Posterior cingulate gyrus (tissue), 11 donors: ENCODE data around the gene ZNF23.
A peak's percentile ranks its signal among the peaks of the same experiment; 100 is the strongest.

ENCODE experiments used
- DNase-seq, 10 donors: peaks; one replicate each; pipeline versions ENCODE4 v3.0.0 to v3.0.0-alpha.2; 2020 to 2021; ENCODE audit warnings: mixed read lengths in 3 of 10
- intact Hi-C: fragments of 100-400 bp; cut with DNase I; formaldehyde crosslinking; loops from one replicate; pipeline ENCODE4 v1.15.1; 2023

ZNF23 gene

DNA sequence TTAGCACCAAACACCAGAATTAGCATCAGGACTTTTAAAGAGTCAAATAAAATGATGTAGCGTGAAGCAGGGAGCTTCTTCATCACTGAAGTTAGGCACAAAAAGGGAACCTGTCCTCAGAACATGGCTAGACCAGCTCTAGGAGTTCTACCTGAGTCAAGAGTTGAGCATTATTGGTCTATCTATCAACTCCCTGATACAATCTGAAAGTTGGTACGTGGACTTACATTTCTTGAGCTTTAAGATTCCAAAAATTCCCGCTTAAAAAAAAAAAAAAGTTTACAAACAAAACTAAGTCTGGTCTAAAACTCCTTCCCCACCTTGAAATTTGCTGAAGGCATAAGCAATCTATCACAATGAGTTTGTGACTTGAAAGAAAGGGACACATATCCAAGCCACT is 32.5 kb downstream of the ZNF23 start:
- intact Hi-C loops: no loop called here
- DNase-seq: no peak

DNA sequence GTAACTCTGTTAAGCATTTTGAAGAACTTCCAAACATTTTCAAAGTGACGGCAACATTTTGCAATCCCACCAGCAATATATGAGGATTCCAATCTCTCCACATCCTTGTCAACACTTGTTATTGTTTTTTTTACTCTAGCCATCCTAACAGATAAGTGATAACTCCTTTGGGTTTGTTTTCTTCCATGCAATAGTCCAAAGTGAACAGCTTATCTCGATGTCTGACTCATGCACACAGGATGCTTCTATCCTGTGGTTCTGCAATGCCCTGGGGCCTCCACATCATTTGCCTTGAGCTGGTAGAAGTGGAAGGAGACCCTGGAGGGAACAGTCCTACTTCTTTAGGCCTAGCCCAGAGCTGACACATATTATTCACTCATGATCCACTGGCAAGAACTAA is 33.2 kb downstream of the ZNF23 start:
- no peak for DNase-seq
- intact Hi-C loops: no loop called here

DNA sequence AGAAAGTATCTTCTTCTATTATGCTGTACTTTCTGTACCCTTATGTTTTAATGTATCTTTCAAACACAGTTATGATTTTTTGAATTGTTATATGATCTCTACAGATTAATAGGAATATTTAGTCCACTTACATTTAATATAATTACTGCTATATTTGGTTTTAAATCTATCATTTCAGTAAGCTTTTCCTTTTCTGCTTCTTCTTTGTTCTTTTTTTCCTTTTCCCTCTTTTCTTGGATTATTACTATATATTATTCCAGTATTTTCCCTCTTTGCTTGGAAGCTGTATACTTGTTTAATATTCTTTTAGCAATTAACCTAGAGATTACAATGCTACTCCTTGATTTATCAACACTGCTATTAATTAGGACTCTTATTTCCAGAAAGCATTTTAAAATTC is 33.7 kb downstream of the ZNF23 start:
- no peak for DNase-seq
- intact Hi-C loops: no loop called here

DNA sequence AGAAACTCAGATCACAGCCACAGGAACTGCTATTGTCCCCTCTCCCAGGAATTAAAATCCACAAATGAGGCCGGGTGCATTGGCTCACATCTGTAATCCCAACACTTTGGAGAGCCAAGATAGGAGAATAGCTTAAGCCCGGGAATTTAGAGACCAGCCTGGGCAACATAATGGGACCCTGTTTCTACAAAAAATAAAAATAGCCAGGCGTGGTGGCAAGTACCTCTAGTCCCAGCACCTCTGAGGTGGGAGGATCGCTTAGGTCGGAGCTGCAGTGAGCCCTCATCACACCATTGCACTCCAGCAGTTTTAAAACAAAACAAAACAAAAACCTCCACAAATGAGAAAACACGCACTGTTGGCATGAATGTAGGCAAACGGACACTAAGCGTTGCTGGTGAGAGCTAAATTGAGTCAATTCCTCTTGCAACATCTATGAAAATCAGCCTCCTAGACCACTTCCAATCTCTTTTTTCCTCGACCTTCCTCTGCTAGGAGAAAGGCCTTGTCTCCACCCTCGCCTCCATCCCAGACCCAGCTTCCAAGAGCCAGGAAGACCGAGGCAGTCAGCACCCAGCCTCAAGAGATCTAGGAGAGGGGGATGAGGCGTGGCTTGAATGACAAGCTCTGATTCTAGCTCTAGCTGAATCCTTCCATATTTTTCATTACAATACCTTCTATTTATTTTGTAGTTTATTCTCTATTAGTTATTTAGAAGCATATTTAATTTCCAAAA is 35.0 kb downstream of the ZNF23 start:
- no peak for DNase-seq
- intact Hi-C loops: no loop called here

DNA sequence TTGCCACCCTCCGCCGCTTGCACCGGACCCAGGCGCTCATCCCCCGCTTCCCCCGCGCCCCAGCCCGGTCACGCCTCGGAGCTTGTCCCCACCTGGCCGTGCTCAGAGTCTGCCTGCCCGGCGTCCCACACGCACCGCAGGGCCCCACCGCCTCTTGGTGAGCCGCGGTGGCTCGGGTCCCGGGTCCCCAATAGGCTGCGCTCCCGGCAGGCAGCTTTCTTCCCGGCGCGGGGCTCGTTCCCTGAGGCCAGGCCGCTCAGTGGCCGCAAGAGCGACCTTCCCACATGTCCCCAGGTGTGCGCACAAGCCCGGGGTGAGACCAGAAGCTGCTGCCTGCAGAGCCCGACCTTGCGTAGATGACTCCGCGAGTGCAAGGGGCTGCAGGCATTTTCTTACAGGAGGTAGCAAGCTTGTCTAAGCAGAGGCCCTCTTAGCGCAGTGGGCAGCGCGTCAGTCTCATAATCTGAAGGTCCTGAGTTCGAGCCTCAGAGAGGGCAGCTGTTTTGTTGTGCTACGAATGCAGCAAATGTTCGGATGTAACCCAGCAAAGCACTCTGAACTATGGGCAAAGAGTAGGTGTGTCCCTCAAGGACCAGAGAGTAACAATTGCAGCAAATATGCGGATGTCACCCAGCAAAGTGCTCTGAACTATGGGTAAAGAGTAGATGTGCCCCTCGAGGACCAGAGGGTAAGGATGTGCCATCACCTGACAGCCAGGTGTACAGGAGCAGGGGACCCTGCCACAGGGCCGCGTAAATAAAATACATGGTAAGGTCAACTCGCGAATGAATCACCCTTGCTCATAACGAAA is 35.8 kb downstream of the ZNF23 start:
- no peak for DNase-seq
- intact Hi-C loops: no loop called here

DNA sequence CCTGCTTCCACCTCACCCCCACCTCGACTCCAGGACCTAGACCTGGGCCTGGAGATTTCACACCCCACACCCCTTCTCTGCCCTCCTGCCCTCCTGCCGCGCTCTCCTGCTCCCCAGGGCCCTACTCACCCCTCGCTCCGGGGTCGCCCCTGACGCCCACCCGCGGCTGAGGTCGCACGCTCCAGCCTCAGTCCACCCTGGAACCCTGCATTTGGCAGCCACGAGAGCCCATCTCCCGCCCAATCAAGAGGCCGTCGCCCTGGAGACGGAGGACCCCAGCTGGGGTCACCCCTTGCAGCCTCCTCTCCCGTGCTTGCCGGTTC is 36.3 kb downstream of the ZNF23 start:
- intact Hi-C loops: no loop called here
- no peak for DNase-seq

DNA sequence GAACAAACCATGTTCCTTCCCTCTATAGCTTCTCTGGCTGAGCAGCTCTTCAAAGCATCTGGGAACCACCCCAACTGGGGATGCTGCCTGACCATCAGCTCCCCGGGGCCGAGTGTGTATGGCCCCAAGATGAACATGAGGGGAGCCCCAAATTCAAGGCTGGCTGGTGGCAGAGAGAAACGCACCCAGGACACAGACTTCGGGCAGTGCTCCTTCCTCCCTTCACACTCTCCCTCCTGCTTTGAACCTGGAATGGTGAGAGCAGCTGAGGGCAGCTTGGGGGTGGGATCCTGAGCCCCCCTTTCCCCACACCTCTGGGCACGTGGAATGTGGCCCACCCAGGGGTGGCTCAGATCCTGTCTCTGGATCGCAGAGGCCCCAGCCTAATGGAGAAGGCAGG is 37.4 kb downstream of the ZNF23 start:
- DNase-seq: no peak
- intact Hi-C loops: no loop called here

DNA sequence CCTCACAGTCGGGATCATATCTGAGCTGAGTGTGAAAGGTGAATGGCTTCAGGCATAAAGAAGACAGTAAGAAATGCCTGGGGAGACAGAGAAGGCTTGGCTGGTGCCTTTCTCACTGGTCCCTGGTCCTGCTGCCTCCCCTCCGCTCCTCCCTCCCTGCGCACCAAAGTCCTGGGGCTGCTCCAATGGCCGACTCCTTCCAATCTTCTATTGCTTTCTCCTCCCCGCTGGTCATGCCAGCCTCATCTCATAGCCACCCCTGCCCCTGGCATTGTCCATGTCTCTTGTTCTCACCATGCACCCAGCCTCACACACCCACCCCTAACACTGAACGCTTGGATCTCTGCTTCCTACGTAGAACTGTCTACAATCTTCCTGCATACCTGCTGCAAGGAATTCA is 38.2 kb downstream of the ZNF23 start:
- intact Hi-C loops: no loop called here
- no peak for DNase-seq

DNA sequence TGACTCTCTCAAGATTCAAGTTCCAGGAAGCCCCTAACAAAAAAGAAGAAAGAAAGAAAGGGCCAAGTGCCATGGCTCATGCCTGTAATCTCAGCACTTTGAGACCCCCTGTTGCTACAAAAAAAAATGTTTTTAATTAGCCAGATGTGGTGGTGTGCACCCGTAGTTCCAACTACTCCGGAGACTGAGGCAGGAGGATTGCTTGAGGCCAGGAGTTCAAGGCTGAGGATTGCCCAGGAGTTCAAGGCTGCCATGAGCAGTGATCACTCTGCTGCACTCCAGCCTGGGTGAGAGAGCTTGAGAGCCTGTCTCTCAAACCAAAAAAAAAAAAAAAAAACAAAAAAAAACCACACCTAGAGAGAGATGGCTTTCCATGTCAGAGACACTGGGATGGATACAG is 39.0 kb downstream of the ZNF23 start:
- intact Hi-C loops: no loop called here
- DNase-seq: no peak

DNA sequence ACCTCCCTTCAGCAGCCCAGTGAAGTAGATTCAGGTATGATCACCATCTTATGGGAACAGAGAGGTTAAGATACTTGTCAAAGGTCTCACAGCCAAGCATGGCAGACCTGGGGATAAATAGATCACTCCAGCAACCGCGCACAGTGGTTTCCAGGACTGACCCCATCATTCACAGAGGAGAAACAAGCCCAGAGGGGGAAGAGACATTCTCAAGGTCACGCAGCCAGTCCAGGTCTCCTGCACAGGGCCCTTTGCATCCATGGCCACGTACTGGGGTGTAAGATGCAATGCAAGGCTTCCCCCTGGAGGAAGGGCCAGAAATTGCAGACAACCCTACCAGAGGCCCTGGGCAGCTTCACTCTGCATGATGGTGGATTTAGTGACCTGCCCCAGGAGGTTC is 40.1 kb downstream of the ZNF23 start:
- DNase-seq: no peak
- intact Hi-C loops: no loop called here

DNA sequence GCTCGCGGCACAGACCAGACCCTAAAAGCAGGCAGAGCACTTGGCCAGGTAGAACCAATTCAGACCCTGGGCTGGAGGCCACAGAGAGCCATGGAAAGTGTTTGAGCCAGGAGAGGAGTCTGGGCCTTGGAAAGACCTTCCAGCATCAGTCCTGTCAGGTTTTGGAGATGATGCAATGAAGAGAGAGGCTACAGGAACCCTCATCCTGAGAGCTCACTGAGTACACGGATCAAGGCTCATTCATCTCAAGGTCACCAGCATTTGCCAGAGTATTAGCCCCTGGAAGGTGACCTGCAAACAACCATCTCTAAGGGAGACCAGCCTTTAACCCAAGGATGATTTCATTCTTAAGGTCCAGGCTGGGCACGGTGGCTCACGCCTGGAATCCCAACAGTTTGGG is 48.0 kb downstream of the ZNF23 start:
- DNase-seq: peak in 1 of 10 donors; percentile 26
- intact Hi-C loops: no loop called here

DNA sequence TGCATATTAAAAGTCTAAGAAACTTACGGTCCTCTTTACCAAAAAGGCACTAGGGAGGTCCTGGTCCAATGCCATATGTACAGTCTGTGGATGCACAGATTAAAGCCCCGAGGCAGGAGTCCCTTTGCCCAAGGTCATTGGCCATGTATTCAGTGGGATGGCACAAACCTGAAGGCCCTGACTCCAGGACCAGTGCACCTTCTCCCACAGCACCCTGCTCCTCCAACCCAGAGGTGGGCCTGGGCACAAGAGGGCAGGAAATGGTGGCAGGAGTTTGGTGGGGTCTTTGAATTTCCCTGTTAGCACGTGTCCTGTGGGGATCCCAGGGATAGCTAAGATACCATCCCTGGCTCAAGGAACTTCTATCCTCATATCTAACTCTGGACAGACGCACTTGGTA is 48.7 kb downstream of the ZNF23 start:
- intact Hi-C loops: no loop called here
- peak in 1 of 10 donors; percentile 49 for DNase-seq

DNA sequence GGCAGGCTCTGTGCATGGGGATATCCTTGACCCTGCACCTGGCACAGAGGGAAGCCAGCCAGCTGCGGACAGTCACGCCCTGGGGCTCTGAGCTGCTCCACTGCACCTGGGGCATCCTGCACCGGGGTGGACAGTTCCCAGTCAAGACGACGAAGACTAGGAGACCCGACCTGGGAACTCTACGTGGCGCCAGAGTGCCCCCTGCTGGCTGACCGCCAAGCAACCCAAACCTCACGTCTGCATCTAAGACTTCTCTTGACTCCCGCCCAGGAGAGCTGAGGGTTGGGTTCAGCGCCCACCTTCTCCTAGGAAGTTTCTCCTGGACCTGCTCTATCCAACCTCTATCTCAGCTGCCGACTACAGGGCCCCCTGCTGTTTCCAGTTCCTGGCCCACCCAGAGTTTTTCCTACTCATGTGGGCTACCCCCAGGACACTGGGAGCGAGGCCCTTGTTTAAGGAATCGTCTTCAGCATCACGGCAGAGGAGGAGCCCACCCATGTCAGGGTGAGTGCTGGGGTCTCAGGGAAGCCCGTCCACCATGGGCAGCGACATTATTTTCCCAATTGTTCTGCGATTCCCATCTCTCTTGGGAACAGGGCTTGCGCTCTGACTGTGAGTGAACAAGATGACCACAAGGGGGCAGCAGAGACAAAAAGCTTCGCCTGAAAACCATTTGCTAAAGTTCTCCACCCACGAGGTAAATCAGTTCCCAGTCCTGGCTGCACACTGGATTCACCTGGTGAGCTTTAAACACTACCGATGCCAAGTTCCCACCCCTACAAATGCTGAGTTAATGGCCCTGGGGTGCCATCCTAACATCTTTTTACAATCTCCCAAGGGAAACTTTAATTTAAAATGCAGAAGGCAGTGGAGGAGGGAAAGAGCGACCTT is 49.5 kb downstream of the ZNF23 start:
- intact Hi-C loops: loop anchor here (1.0 kb wide), 2 partner anchors 87 to 199 kb away; no protein-coding TSS in a partner anchor
- peak in 8 of 10 donors; percentile 38 to 92 (median 72) for DNase-seq

DNA sequence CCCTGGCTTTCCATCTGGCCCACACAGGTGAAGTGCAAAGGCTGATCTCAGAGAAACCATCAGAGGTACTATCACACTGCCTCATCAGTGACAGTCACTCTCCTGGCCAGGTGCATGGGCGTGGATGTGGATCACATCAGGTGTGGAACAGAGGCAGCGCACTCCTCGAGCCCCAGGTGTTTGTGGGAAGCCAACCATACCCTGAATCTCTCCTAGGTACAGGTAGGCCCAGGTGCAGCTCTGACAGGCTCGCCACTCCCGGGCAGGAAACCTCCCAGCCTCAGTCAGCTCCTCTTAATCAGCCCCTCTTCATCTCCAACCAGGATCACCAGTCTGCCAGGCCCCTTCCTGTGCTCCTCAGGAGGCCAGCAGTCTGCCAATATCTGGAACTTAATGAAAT is 51.9 kb downstream of the ZNF23 start:
- DNase-seq: peak in 1 of 10 donors; percentile 24
- intact Hi-C loops: no loop called here

DNA sequence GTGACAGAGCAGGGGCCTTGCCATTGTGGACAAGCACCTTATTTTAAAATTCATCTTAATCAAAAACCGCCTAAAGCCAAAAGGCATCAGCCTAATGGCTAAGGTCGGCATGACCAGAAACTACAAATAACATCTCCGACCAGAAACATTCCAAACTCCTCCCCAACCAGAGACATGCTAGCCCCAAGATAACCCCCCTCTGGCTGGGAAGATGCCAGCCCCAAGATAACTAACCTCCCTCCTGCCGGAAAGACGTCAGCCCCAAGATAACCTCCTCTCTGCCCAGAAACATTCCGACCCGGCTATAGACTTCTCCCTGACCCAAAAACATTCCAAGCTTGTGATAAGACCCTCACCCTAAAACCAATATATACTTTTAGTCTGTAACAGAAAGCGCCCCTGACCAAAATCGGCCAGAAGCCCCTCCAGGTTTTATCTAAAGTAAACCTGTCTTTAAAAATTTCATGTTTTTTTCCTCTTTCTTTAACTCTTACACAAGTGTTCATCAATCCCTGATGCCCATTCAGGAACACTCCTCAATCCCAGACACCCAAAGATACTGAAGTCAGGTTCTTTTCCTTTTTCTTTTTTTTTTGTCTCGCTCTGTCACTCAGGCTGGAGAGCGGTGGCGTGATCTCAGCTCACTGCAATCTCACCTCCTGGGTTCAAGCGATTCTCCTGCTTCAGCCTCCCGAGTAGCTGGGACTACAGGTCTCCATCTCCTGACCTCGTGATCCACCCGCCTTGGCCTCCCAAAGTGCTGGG is 52.9 kb downstream of the ZNF23 start:
- DNase-seq: peak in 1 of 10 donors; percentile 43
- intact Hi-C loops: no loop called here

DNA sequence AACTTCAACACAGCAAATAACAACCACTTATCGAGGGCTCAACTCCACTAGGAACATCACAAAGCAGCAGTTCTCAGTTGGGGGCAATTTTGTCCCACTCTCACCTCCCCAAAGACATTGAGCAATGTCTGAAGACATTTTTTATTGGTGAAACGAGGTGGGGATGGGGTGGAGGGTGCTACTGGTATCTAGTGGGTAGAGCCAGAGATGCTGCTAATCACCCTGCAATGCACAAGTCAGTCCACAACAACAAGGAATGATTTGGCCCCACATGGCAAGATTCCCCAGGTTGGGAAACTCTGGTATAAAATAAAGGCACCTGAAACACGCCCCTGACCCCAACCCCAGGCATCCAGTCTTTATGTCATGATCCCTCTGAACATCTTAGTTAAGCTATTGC is 53.5 kb downstream of the ZNF23 start:
- intact Hi-C loops: no loop called here
- no peak for DNase-seq

DNA sequence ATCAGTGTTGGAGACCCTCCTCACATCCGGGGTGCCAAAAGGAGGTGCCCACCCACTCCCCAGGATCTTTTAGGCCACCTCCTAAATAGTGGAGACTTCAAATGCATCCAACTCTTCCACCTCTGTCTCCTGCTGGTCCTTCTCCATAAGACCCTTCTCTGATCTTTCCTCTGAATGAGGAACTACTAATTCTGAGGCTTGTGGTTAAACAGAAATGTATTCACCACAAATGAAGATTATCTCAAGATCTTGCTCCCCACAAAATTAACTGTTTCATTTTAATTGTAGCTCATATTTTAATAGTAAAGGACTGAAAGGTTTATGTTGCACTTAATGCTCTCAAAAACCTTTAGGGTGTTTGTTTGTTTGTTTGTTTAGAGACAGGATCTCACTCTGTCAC is 54.3 kb downstream of the ZNF23 start:
- intact Hi-C loops: no loop called here
- DNase-seq: peak in 1 of 10 donors; percentile 5

DNA sequence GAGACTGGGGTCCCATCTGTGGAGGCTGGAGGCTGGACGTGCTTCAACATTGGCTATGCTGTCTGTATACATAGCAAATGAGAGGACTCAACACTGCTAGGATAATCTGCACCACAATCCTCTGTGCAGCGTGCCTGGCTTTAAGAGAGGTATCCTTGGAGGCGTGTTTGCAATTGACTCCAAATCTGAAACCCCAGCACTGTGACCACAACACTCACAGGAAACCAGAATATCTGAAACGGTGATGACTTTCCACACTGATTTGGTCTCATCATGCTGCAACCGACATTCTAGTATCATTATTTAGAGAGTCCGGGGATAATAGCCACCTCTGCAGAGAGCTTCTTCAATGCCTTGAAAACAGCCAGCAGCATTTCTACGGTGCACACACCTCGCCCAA is 55.3 kb downstream of the ZNF23 start:
- DNase-seq: peak in 1 of 10 donors; percentile 44
- intact Hi-C loops: no loop called here

DNA sequence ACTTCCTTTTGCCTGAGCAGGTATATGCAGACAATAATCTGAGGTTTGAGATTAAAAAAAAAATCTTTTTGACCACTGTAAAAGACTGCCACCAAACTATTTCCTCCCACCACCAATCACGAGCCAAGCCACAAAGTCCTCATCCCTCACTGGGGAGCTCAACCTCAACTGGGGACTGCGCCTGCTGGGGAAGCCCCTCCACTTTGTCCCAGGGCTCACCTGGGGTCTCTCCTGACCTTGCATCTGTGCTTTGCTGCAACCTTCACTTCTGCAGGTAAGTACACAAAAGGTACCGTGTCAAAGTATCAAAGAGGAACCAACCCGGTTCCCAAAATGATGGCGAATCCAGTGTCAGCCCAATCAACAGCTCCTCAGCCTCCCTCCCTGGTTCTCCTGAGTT is 55.7 kb downstream of the ZNF23 start:
- intact Hi-C loops: no loop called here
- DNase-seq: peak in 1 of 10 donors; percentile 55

DNA sequence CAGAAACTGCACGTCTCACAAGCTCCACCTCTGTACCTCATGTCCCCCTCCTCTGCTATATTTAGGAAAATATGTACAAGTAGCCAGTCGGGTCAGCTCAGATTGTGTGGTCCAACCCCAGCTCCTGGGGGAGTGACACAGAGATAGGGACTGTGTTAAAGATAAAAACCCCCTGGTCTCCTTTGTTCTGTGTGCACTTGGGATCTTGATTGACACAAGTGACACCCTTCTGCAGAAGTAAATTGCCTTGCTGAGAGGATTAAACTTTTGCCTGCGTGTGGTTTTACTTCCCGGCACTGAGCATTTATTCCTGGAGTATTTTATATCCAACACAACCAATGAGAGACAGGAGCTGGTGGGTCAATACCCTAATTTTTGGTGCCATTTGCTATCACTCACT is 57.7 kb downstream of the ZNF23 start:
- intact Hi-C loops: no loop called here
- no peak for DNase-seq
